Adrenal gland (tissue), 5 donors: ENCODE measurements around the gene NAGPA.

Source experiments
- CTCF ChIP-seq, 6 experiments: fragments of 450-650 bp in 4 of 6; fragments of 200-600 bp in 2 of 6; sonication (generic) in 1 of 6; IDR thresholded peaks; 1 replicate in 5 of 6; 2 replicates in 1 of 6; pipeline versions ENCODE4 v1.5.1 to v1.8.0; 2016 to 2021; ENCODE audit warnings: antibody characterized with exemption in 6 of 6, mild to moderate bottlenecking in 2 of 6, moderate library complexity in 1 of 6
- POLR2A ChIP-seq, 2 donors: fragments of 450-650 bp; IDR thresholded peaks; one replicate each; pipeline ENCODE4 v1.6.1; 2017; ENCODE audit warnings: antibody characterized with exemption in 2 of 2, mild to moderate bottlenecking in 2 of 2, moderate library complexity in 1 of 2
- donor health status: DM: no; HTN: no; CAD: no.

- TF ChIP-seq CTCF (IDR thresholded peaks at IDR 0.05), result no peak
- TF ChIP-seq POLR2A (IDR thresholded peaks at IDR 0.05), result peak in 1 of 2 donors; percentile 18
Observed at GRCh38 chr16:4976611-4977145, 57.1 kb downstream of the NAGPA start.
